HG02970 (cell line): ENCODE data around the gene MMP21.

ENCODE experiments used
- ATAC-seq: cut with Tn5 transposase; IDR thresholded peaks from one replicate; pipeline ENCODE4 v1.9.1; 2021; ENCODE audit warnings: mild to moderate bottlenecking, moderate library complexity, moderate number of reproducible peaks; ENCODE audit not compliant: unreplicated experiment, low FRiP score

Gene MMP21

GRCh38 chr10:125775491-125776106 is at the start of gene MMP21:
Gene MMP21 (minus strand): TSS chr10:125775821. CDS start chr10:125775821, 0 bp downstream.
- ATAC-seq: no peak

GRCh38 chr10:125824736-125825135 is 49.1 kb upstream of the MMP21 start:
- no peak for ATAC-seq

- ATAC-seq: peak; percentile 1
These were observed 48.1 kb upstream of the MMP21 start for GRCh38 chr10:125823663-125824251.

GRCh38 chr10:125822878-125823662 is 47.4 kb upstream of the MMP21 start, which contains the start of the genes BCCIP and UROS:
Gene BCCIP (plus strand): TSS chr10:125823546. CDS start chr10:125823558, 12 bp downstream.
Gene UROS (minus strand): TSS chr10:125823258. CDS start chr10:125816499, 6,759 bp downstream.
- peak; percentile 86 for ATAC-seq

GRCh38 chr10:125820701-125821100 is 45.1 kb upstream of the MMP21 start:
- no peak for ATAC-seq

GRCh38 chr10:125817337-125817946 is 41.8 kb upstream of the MMP21 start:
- no peak for ATAC-seq

- no peak for ATAC-seq
These were observed 40.9 kb upstream of the MMP21 start for GRCh38 chr10:125816548-125816947.

GRCh38 chr10:125815764-125816163 is 40.1 kb upstream of the MMP21 start:
- ATAC-seq: no peak

GRCh38 chr10:125812128-125812750 is 36.6 kb upstream of the MMP21 start:
- ATAC-seq: no peak

- no peak for ATAC-seq
These were observed 35.6 kb upstream of the MMP21 start for GRCh38 chr10:125811251-125811650.

- no peak for ATAC-seq
These were observed 32.4 kb upstream of the MMP21 start for GRCh38 chr10:125808047-125808446.

GRCh38 chr10:125802739-125803138 is 27.1 kb upstream of the MMP21 start:
- no peak for ATAC-seq

GRCh38 chr10:125802131-125802530 is 26.5 kb upstream of the MMP21 start:
- no peak for ATAC-seq

- no peak for ATAC-seq
These were observed 26.0 kb upstream of the MMP21 start for GRCh38 chr10:125801574-125801973.

GRCh38 chr10:125799451-125800182 is 24.0 kb upstream of the MMP21 start:
- ATAC-seq: no peak

- ATAC-seq: no peak
These were observed 22.5 kb upstream of the MMP21 start for GRCh38 chr10:125797994-125798662.

GRCh38 chr10:125797424-125797823 is 21.8 kb upstream of the MMP21 start:
- no peak for ATAC-seq

GRCh38 chr10:125795637-125796190 is 20.1 kb upstream of the MMP21 start:
- no peak for ATAC-seq

GRCh38 chr10:125795128-125795527 is 19.5 kb upstream of the MMP21 start:
- ATAC-seq: no peak
